NCI-H748 treated with DMSO at 0.1 percent for 48 hours (cell line): ENCODE measurements around the gene CBX2.

Source experiments
- DNase-seq: peaks from one replicate; lab custom pipeline; 2025; lab: John Stamatoyannopoulos, UW

CBX2 gene

GRCh38 chr17:79786930-79787643 is 9.1 kb downstream of the CBX2 start:
- DNase-seq = no peak

- no peak for DNase-seq
Observed at GRCh38 chr17:79788455-79788854, 10.5 kb downstream of the CBX2 start.

- DNase-seq = no peak
Observed at GRCh38 chr17:79788989-79789942, 11.3 kb downstream of the CBX2 start.

GRCh38 chr17:79789943-79790804 is 12.2 kb downstream of the CBX2 start:
- peak; percentile 1 for DNase-seq

- no peak for DNase-seq
Observed at GRCh38 chr17:79790805-79791734, 13.1 kb downstream of the CBX2 start.

- no peak for DNase-seq
Observed at GRCh38 chr17:79791735-79792161, 13.8 kb downstream of the CBX2 start.

GRCh38 chr17:79792341-79792871 is 14.5 kb downstream of the CBX2 start:
- no peak for DNase-seq

GRCh38 chr17:79792984-79793923 is 15.3 kb downstream of the CBX2 start:
- no peak for DNase-seq

GRCh38 chr17:79793924-79794304 is 16.0 kb downstream of the CBX2 start:
- no peak for DNase-seq

- DNase-seq = no peak
Observed at GRCh38 chr17:79794659-79795511, 16.9 kb downstream of the CBX2 start.

GRCh38 chr17:79795795-79796443 is 18.0 kb downstream of the CBX2 start:
- DNase-seq = no peak

GRCh38 chr17:79796444-79796762 is 18.5 kb downstream of the CBX2 start:
- DNase-seq = no peak

GRCh38 chr17:79796763-79797491 is 19.0 kb downstream of the CBX2 start, which contains the start of gene CBX8:
Gene CBX8, minus strand, starts transcription at chr17:79797077. Its CDS starts 79 bp downstream, at chr17:79796998.
- peak; percentile 91 for DNase-seq

- peak; percentile 54 for DNase-seq
Observed at GRCh38 chr17:79797492-79798298, 19.7 kb downstream of the CBX2 start.

- no peak for DNase-seq
Observed at GRCh38 chr17:79798299-79799173, 20.6 kb downstream of the CBX2 start.

GRCh38 chr17:79799174-79799537 is 21.2 kb downstream of the CBX2 start:
- no peak for DNase-seq
